GM18505 (cell line): ENCODE data around the gene DCTN4.
A peak's percentile ranks its signal among the peaks of the same experiment; 100 is the strongest.

Source experiments
- ATAC-seq: cut with Tn5 transposase; IDR thresholded peaks from one replicate; pipeline ENCODE4 v1.9.1; 2021; ENCODE audit not compliant: unreplicated experiment
- POLR2A ChIP-seq: IDR thresholded peaks from 4 replicates; pipeline ENCODE4 v1.6.1; 2011; ENCODE audit warnings: borderline replicate concordance; ENCODE audit not compliant: insufficient read depth, insufficient read length; ENCODE audit errors: extremely low read depth

The DCTN4 gene

DNA sequence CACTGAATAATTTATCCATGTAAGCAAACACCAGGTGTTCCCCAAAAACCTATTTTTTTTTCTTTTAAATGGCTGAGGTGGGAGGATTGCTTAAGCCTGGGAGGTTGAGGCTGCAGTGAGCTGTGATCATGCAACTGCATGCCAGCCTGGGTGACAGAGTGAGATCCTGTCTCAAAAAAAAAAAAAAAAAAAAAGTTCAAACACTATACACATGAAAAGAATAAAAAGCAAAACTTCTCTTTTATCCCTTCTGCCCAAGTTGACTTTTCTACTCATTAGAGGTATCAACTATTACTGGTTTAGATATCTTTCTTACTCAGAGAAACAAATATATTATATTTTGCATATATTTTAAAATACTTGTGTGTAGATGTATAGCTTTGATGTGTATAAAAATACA is 17.8 kb downstream of the DCTN4 start:
- no peak for TF ChIP-seq POLR2A
- ATAC-seq: no peak

DNA sequence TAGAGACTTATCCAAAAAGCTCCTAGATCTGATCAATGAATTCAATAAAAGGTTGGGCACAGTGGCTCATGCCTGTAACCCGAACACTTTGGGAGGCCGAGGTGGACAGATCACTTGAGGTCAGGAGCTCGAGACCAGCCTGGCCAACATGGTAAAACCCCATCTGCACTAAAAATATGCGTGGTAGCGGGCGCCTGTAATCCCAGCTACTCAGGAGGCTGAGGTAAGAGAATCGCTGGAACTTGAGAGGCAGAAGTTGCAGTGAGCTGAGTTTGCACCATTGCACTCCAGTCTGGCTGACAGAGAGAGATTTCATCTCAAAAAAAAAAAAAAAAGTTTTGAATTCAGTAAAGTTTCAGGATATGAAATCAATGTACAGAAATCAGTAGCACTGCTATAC is 20.0 kb downstream of the DCTN4 start:
- TF ChIP-seq POLR2A: no peak
- ATAC-seq: no peak

DNA sequence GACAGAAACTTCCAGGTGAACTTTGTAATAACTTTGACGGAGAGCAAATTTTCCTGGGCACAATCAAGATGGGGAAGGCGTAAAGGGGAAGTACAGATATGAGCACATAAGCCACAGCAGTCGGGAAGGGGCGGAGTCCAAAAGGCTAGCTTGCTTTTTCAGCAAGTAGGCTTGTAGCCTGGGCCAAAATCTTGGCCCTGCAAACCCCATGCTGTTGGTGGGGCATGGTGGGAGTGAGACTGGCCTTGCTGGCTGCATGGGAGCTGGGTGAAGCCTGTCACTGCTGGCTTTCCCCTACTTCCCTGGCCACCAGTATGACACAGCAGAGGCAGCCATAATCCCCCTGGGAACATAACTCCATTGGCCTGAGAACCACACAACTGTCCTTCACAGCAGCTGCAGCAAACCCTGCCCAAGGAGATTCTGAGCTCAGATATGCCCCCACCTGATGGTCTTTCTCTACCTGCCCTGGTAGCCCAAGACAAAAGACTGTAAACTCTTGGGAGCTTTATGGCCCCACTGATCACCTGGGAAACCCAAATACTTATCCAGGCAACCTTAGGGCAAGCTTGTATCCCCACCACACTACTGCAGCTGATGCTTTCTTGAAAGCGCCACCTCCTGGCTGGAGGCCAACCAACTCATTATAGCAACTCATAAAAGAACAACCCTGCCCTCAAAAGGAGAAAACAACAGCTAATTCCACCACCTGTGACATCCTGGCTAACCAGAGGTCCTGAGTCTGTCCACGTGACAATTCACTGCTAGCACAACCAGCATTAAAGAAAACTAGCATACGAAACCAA is 24.0 kb downstream of the DCTN4 start:
- peak; percentile 77 for ATAC-seq

DNA sequence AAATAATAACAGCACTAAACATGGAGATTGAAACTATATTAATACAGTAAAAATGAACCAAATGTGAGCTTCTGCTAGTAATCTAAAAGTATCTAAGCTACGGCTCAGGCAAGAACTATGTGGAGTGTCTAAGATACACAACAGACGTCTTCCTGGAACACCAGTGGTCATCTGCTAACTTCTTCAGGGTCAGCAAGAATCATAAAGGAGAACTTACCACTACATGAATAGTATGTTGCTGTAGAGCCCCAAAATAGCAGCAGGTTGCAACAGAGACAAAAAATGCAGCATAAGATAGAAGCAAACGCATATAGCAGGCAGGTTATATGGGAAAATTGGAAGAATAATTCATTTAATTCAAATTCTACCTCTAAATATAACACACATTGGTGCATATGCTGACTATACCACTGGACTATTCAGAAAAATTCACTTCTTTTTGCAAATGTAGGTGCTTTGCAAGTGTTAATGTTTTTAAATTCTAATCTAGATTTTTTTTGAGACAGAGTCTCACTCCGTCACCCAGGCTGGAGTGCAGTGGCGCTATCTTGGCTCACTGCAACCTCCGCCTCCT is 27.1 kb downstream of the DCTN4 start:
- ATAC-seq: no peak
- no peak for TF ChIP-seq POLR2A

More for the DNA sequence above, 24.0 kb downstream of the DCTN4 start:
- TF ChIP-seq POLR2A: peak; percentile 20

DNA sequence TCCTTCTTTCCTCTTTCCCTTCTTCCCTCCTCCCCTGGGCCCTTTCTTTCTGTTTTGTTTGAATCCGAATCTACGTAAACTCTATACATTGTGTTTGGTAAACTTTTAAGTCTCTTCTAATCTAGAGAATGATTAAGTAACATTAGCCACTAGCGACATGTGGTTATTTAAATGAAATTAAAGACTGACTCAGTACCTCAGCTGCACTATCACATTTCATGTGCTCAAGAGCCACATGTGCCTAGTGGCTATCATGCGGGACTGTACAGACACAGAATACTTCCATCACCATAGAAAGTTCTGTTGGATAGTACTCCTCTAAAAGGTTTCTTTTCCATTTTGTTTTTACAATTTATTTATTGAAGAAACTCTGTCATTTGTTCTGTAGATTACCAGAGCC is 29.0 kb downstream of the DCTN4 start:
- ATAC-seq: no peak
- no peak for TF ChIP-seq POLR2A

DNA sequence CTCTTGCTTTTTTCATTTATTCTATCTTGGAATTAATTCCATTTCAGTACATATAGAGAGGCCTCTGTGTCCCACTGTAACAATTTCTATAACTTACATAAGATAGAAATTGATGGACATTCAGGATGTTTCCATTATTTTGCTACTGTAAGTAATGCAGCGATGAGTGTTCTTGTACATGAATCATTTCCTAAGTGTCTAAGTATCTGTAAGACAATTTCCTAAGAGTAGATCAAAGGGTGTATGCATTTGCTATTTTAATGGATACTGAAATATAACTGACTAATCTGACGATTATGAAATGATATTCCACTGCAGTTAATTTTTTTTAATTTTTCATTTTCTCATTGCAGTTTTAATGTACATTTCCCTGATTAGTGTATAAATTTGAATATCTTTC is 35.0 kb downstream of the DCTN4 start:
- no peak for ATAC-seq
- no peak for TF ChIP-seq POLR2A

DNA sequence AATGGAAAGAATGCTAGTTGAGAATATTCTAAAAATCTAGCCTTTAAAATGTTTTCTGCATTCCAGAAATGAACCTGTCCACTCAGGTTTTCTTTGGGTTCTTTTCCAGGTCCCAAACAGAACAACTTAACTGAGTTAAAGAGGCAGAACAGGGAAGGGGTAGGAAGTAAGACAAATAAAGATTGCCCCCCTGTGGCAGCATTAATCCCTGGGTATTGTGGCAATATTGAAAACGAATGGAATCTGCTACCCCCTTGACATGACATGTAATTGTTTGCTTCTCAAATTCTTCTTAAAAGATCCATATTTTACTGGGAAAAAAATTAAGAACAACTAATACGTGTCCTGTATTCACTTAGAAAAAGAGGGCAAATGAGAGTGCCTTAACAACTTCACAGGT is 48.7 kb downstream of the DCTN4 start:
- no peak for ATAC-seq
- TF ChIP-seq POLR2A: no peak

DNA sequence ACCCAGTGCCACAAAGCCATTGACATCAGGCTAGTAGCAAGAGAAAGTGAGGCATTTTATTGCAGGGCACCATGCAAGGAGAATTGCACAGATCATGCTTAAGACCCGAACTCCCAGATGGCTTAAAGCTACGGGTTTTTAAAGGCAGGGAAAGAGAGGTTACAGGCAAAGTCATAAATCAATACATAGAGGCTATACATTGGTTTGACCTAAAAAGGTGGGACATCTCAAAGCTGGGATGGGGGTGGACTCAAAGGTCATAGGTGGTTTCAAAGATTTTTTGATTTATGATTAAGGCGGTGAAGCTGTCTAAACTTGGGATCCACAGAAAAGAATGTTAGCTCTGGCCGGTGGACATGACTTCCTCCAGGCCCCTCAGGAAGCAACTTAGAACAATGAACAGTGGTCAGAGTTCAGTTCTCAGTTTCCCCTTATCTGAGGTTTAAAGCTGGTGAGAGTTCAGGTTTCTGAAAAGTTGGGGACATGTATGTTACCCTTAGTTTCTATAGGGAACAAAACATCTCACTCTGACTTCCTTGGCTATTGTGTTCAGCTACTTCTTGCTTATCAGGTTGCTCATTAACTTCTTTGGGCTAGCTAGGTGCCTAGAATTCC is 51.9 kb downstream of the DCTN4 start:
- TF ChIP-seq POLR2A: no peak
- ATAC-seq: no peak

DNA sequence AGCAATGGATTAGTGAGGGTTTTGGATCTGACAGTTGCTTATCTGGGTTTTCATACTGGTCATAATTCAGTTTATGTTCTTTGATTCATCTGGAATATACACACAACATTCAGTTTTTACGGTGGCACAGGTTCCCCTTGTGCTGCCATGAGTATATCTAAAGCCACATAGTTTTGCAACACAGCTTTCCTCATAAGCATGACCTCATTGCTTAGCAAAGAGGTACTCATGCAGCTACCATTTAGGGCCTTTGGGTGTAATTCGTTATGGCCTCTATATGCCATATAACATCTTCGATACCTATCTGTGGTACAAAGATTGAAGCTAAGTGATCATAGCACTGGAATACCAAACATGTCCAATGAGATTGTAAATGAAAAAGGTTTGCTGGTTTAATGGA is 55.1 kb downstream of the DCTN4 start:
- TF ChIP-seq POLR2A: no peak
- ATAC-seq: no peak

DNA sequence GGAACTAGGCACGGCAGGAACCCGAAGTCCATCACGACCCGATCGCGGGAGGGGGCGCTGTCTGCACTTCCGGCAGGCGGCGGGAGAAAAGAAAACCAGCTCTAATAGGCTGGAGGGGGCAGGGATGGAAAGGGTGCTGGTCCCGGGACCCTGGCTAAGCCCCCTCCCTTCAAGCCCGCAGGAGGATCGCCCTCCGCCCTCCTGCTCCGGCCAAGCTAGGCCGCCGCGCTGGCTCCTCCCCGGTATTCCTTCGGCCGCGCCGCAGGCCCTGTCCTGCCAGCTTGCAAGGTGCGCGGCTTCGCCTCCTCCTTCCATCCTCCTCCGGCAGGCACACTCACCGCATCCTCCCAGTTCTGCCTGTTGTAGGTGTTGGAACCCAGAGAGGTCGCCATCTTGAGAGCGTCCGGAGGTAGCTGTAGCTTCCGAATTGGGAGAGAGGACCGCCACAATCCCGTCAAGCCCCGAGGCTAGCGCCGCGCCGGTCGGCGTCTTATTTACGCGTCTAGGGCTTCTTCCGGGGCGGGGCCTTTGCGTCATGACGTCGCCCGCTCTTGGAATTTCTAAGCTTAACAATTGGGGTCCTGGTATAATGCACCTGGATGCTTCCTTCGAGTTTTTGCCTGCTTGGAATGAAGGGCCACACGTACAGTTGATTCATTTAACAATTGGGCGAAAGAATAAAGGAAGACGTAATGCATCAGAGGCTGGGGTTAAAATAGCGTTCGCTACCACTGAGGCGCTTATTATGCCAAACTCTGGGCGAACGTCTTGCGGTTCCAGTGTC is 58.0 kb downstream of the DCTN4 start, which contains the start of gene RBM22:
Gene RBM22, minus strand, starts transcription at position 469 of the 784 bp plus-strand sequence. Its CDS starts 77 bp downstream, at position 392.
- peak; percentile 94 for ATAC-seq
- TF ChIP-seq POLR2A: peak; percentile 85

DNA sequence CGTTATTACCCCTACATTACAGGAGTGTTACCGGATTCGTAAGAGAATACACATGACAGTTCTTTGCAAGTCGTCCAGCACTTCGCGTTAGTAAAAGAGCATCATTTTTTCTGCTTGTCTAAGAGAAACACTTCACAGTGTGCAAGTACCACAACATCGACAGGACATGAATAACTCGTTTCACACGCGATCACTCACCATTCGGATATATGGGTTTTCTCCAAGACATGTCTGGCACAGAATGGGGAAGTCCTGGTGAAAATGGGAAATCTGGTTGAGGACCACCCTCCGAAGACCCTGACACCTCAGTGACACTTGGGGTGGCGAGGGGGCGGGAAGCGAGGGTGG is 58.6 kb downstream of the DCTN4 start:
- ATAC-seq: peak; percentile 8
- TF ChIP-seq POLR2A: no peak

DNA sequence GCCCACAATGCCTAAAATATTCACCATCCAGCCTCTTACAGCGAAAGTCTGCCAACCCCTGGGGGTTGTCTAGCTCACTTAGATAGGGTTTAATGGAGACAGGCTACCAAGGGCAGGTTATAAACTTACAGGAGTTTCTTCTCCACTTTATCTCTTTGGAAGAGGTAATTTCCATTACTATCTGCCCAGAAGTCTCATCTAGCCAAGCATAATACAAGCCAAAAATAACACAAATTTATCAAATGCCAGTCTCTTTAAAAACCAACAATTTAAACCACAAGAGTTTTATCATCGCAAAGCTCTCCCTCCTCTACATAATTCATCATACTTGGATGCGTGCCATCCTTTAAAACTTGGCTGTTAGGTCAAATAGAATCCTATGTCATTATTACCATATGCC is 64.2 kb downstream of the DCTN4 start:
- TF ChIP-seq POLR2A: no peak
- no peak for ATAC-seq

DNA sequence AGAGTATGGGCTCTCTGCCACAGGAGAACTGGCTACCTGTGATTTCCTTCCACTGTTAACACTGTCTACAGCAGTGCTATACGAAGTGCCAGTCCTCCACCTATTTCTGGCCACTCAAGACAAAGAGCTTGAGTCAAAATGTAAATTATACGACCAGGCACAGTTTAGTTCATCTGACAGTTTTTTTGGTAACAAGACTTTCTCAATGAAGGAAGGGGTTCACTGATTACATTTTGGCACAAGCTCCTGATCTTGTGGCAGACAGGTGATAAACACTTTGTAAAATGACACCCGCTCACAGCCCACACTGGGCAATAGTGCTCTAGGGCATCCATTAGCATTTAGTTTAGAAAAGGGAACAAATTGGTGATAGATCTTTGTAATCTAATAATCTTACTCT is 66.5 kb downstream of the DCTN4 start:
- no peak for TF ChIP-seq POLR2A
- ATAC-seq: no peak

DNA sequence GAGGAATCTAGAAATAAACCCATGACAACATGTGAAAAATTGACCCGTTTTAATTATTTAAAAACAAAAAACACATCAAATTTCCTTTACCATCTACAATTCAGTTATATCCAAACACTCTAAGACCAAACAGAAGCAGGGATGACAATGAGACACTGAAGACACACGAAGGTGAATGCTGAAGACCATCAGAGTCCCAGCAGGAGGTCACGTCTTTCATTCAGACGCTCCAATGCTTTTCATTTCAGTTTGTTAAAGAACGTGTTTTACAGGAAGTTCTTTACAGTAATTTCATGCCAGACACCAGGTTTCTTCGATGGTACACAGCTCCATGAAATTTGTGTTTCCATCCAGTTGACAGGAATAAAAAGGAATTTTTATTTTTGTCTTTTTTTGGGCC is 68.1 kb downstream of the DCTN4 start:
- no peak for TF ChIP-seq POLR2A
- ATAC-seq: no peak

DNA sequence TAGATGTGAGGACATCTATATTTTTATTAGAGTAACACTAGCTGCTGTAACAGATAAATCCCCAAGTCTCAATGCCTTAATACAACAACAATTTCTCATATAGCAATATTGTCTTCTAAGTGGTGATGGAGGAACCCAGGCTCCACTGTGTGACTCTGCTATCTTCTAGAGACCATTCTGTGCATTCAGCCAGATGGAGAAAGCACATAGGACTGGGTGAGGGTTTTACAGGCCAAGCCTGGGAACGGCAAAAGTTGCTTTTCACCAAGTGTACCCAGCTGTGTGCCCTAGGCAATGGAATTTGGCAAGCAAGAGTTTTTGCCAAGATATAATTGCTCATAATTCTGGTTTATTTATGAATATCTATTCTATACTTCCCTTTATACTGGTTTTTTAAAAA is 69.7 kb downstream of the DCTN4 start:
- TF ChIP-seq POLR2A: no peak
- no peak for ATAC-seq
